GM12878 (cell line): ENCODE data around the gene LIG3.

Experiments used
- CHD2 ChIP-seq: IDR thresholded peaks from 2 replicates; pipeline ENCODE4 v1.6.1; 2011; ENCODE audit warnings: low read depth, low read length, improper control_type of control experiment, borderline replicate concordance
- CTCF ChIP-seq, 3 experiments: IDR thresholded peaks in 2 of 3; conservative IDR thresholded peaks in 1 of 3; 2 replicates each; pipeline ENCODE4 v1.5.1; 2011; ENCODE audit warnings: low read depth in 3 of 3, low read length in 3 of 3, mild to moderate bottlenecking in 3 of 3, control low read depth in 2 of 3, moderate library complexity in 2 of 3, inconsistent platforms in 1 of 3, mixed read lengths in 1 of 3; ENCODE audit not compliant: control insufficient read depth in 2 of 3, insufficient read depth in 1 of 3; ENCODE audit errors: extremely low read depth in 1 of 3
- EGR1 ChIP-seq, 2 experiments: IDR thresholded peaks; 1 replicate in 1 of 2; 2 replicates in 1 of 2; pipeline ENCODE4 v1.6.1; 2011 to 2012; ENCODE audit warnings: low read depth in 2 of 2, low read length in 2 of 2, borderline replicate concordance in 1 of 2, mild to moderate bottlenecking in 1 of 2, moderate library complexity in 1 of 2
- NFYA ChIP-seq: IDR thresholded peaks from 2 replicates; pipeline ENCODE4 v1.6.1; 2011; ENCODE audit warnings: low read depth, mild to moderate bottlenecking, low read length, improper control_type of control experiment, borderline replicate concordance
- RFX5 ChIP-seq: IDR thresholded peaks from 2 replicates; pipeline ENCODE4 v1.6.1; 2011; ENCODE audit warnings: low read depth, low read length, improper control_type of control experiment
- STAT1 ChIP-seq: fragments of 450-650 bp; conservative IDR thresholded peaks from 2 replicates; pipeline ENCODE4 v1.6.1; 2014; ENCODE audit warnings: antibody characterized with exemption, mild to moderate bottlenecking
- TBL1XR1 ChIP-seq: IDR thresholded peaks from 2 replicates; pipeline ENCODE4 v1.6.1; 2012; ENCODE audit warnings: low read depth, low read length, improper control_type of control experiment

- TF ChIP-seq TBL1XR1, result no peak
- TF ChIP-seq CHD2, result no peak
- no peak for TF ChIP-seq CTCF (IDR thresholded peaks at IDR 0.05 in 2 of 3, conservative IDR thresholded peaks at IDR 0.05 in 1 of 3; ENCODE audit: control insufficient read depth in 2 of 3, extremely low read depth in 1 of 3, insufficient read depth in 1 of 3, low read depth in 3 of 3, low read length in 3 of 3)
- no peak for TF ChIP-seq NFYA
- TF ChIP-seq EGR1 (IDR thresholded peaks at IDR 0.05; ENCODE audit: borderline replicate concordance in 1 of 2, low read depth in 2 of 2, low read length in 2 of 2), result no peak
- TF ChIP-seq RFX5, result no peak
- no peak for TF ChIP-seq STAT1
Measured at GRCh38 chr17:35011671-35012216, 31.4 kb downstream of the LIG3 start.
